RCC 7860 (cell line): ENCODE results near the gene KRTAP10-4.

ENCODE experiments used
- DNase-seq: peaks from one replicate; pipeline ENCODE4 v3.0.0-alpha.2; 2015; ENCODE audit warnings: low spot score
- FAIRE-seq: peaks from 2 replicates; lab custom pipeline; 2012; peaks lifted over from hg19 to GRCh38; lab: Jason Lieb, UNC

KRTAP10-4 gene

DNA sequence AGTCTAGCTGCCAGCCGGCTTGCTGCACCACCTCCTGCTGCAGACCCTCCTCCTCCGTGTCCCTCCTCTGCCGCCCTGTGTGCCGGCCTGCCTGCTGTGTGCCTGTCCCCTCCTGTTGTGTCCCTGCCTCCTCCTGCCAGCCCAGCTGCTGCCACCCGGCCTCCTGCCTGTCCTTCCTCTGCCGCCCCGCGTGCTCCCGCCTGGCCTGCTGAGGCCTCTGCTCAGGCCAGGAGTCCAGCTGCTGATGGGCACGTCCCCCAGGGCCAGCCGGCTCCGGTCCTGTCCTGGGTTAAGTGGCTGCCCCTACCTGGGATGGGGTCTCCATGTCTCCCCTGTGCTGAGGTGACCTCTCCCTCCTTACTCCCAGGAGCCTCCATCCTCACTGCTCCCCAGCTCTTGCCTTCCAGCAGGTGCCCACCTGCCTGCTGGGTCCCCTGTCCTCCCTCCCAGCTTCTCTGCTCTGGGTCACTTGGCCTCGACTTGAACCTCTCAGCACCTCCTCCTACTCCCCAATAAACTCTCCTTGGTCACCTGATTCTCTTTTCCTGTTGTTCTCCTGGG, 39.2 kb downstream of the KRTAP10-4 start:
- DNase-seq (no peak), FAIRE-seq (no peak)

DNA sequence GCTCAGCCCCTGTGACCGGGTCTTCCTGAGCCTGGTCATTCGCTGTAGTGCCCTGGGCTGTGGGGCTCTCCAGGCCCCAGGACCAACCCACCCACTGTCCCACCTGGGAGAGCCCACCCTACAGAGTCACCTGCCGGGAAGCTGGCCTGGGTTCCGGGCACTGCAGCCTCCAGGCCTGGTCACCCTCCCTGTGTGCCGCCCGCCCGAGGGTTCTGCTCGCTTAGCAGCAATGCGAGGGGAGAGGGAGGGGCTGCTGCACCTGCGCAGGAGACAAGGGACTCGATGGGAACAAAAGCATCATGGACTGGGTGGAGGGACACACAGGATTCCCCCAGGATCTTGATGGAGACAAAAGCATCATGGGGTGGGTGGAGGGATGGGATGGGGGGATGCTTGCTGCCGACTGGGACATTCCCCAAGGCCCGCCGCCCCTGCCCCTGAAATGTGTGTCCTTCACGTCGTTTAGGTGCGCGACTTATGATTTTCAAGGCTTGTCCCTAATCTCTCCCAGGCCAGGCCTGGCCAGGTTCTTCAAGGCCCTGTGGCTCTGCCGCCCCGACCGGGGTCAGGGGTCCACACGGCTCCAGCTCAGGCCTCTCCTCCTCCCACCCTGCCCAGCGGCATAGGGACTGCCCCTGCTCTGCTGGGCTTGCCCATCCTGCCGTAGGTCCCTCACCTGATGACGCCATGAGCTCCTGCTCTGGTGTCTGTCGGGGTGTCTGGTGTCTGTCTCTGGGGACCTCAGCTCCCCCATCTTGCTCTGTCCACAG, 40.0 kb downstream of the KRTAP10-4 start:
- DNase-seq: no peak
- no peak for FAIRE-seq

DNA sequence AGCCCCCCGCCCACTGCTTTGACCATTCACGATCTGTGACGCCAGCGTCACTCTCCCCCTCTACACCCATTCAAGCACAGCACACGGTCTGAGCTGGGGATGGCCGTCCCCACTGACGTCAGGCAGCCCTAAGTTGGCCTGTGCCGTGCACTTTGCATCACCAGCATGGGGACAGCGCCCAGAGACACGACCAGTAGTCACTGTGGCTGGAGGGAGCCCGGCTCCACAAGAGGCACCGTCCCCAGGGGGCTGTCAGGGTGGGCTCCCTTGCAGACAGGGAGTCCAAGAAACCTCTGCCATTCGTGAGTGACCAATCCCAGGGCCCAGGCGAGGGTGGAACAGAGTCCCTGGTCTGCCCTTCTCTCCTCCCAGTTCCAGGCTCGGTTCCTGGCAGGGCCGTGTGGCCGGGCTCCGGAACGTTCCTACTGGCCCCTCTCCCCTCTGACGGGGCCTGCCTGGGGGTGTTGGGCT, 40.7 kb downstream of the KRTAP10-4 start:
- DNase-seq (no peak), FAIRE-seq (no peak)

DNA sequence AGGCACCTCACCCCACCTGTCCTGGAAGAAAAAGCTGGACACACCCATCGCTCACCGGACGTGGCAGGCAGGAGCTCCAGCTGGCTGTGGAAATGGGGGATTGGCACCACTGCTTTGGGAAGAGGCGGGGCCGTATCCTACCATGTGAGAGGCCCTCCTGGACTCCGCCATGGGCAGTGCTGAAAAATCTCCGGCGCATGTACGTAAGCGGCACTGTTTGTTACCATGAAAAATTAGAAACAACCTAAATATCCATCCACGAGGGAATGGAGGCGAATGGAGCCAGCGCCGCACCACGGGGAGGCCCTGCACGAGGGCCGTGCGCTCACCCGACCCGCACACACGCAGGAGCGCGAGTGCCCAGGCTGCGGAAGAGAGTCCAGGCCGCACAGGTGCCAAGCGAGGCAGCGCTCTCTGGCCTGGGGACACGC, 41.4 kb downstream of the KRTAP10-4 start:
- DNase-seq (no peak), FAIRE-seq (no peak)

DNA sequence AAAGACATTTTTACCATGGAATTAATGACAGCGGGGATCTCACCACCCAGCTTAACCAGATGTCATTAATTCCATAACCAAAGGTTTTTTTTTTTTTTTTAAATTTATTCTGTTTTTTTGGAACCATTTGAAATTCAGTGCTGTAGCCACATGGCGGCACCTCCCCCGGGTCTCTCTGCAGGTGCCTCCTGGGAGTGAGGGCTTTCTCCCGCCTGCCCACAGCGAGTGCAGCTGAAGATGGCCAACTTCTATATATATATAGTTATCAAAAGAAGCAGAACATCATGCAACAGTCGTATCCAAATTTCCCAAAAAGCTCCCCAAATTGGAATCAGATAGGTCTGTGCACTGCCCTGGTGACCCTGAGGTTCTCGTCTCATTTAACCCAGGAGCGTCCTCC, 41.9 kb downstream of the KRTAP10-4 start:
- DNase-seq (no peak), FAIRE-seq (no peak)

DNA sequence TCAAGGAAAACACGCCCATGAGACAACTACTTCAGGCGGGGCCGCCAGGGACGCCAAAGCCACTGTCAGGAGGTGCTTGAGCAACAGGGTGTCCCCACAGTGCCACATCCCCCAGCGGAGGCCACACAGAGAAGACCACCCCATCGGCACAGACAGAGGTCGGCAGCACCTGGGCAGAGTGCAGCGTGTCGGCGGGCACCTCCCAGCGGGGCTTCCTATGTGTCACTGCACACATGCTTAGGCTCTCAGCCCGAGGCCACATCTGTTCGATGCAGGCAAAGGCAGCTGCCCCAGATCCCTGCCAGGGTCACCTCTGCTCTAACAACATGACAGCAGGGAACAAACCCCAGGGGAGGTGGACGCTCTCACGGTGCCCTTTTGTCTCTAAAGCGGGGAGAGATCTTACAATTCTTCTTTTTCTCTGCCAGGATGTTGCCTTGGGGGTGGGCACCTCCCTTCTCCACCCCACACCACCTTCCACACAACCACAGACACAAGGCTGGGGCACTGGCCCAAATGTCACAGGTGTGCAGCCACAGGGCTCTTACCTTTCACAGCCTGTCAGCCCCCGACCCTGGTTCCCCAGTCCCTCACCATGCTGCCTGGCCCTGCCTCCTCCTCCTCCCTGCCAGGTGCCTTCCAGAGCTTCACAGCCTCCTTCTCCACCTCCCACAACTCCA, 42.5 kb downstream of the KRTAP10-4 start:
- DNase-seq (no peak), FAIRE-seq (no peak)

DNA sequence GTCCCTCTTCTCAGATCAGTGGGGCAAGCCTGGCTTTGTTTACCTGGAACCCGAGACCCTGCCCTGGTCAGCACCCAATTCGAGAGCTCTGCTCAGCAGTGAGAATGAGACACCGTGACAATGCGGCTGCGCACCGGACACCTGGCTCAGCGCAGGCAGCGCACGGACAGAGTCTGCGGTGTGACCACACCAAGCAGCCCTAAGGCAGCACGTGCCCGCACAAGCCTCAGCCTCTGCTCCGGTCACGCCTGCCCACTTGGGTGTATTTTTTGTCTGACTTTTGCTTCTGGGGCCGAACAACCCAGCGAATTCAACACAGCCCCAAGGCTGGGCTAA, 43.0 kb downstream of the KRTAP10-4 start:
- DNase-seq: no peak
- FAIRE-seq: no peak

DNA sequence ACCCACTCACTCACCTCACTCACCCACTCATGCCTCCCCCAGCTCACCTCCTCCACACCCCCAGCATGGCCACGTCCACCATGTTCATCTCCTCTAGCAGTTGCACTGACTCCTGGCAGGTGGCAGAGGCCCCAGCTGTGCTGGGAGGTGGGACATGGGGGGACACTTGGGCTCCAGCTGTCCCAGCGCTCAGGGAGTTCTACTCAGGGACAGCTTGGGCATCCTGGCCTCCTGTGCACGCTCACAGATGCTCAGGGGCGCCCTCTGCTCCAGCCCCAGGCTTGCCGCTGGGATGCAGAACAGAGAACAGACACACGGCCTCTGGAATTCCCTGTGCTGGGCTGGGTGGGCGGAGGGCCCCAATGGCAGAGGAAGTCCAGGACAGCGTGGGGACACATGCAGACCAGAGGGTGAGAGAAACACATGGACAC, 43.6 kb downstream of the KRTAP10-4 start:
- DNase-seq: no peak

DNA sequence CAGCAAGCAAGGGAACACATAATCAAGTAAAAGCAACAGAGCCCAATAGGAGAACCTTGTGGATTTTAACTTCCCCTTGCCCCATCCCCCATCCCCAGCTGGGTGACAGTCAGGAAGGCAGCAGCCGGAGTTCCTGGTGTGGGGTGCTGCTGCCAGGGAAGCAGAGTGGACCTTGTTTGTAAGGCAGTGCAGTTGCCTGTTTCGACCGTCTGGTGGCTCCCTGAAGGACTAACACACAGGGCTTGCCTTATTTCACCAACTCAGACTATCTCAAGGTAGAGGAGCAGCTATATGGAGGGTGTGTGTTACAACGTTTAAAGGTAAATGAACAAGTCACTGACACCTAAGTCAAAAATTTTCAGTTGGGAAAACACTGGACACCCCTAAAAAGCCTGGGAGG, 45.0 kb downstream of the KRTAP10-4 start:
- FAIRE-seq (no peak), DNase-seq (no peak)

More for the DNA sequence above, 43.6 kb downstream of the KRTAP10-4 start:
- no peak for FAIRE-seq

DNA sequence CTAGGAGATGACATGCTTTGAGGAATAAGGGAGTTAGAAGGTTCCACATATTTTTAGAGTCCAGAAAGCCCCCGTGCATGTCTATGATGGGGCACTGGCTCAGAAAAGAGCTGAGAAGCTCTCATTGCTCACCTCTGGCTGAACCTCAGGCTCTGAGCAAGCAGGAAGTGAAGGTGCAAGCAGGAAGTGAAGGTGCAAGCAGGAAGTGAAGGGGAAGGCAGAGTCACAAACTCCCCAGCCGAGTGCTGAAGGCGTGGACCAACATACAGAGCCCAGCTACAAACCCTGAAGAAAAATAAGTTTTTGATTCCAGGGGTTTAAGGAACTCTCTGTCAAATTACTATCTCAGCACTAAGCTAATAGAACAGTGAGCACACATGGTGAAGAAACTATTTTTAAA, 45.4 kb downstream of the KRTAP10-4 start:
- FAIRE-seq (no peak), DNase-seq (no peak)

DNA sequence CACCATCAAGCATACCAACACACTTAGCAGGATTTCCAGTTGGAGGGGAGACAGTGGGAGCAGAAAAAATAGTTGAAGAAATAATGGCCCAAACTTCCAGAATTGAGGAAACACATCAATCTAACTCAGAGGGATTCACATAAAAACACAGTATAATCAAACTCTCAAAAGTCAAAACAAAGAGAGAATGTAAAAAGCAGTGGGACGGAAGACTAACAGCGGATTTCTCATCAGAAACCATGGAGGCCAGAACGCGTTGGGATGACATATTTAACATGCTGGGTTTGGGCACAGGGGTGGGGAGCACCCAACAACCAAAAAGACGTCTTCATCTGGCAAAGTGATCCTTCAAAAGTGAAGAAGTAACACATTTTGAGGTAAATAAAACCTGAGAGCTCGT, 46.4 kb downstream of the KRTAP10-4 start:
- FAIRE-seq: no peak

DNA sequence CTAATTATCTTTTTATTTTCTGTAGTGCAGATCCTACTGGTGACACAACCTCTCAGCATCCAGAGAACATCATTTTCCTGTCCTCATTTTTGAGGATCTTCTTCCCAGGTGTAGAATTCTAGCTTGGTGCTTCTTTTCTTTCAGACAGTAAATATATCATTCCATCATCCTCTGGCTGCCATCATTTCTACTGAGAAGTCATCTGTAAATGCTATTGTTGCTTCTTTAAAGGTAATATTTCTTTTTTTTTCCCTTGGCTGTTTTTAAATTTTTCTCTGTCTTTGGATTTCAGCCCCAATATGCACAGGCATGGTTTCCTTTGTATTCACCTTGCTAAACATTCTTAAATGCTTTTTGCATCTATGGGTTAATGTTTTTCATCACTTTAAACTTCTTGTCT, 50.0 kb downstream of the KRTAP10-4 start:
- no peak for FAIRE-seq
- DNase-seq: no peak

More for the DNA sequence above, 46.4 kb downstream of the KRTAP10-4 start:
- no peak for DNase-seq
